ENCODE data around the gene MLC1.
"Not testable (repeated sequence)": the region's sequence is repeated elsewhere in the genome, so short reads cannot be mapped to it uniquely, and the experiment has no call there.

The MLC1 gene

DNA sequence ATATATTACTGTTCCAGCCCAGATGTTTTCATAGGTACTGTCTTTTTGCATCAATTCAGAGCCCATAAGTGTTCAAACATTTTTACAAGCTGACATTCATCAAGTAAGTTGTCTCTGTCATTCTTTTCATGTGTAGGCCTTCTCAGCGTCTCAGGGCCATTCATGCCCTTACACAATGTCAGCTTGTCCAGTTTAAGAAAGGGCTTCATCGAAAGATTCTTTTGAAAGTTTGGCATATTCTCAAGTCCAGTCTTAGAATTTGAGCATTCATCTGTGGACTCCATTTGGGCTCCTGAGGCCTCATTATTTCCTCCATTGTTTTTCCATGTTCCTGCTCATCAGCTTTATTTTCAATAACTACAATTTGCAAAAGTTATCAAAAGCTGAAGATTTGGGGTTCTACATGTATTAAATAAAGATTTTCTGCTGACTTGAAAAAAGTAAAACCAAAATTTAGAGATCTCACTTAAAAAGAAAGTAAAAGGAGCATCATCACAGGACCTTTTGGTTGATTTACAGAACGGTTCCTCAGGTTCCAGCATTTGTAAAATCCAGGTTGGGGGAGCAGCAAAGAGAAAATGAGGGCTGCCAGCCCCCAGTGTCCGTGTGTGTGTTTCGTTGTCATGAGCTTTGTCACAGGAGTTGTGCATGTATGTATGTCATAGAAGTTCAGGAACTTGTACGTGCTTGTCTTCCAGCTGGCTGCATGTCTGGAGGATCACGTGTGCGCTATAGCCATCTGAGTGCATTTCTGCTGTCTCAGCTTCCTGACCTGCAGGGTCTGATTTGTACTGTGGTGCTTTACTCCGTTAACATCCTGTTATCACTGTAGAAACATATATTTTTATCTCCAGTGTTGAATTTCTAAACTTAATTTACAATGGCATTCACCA lies 20.2 kb upstream of the MLC1 start:
- peak; percentile 63 for DNase-seq (ENCODE audit: low read depth, low spot score)

GRCh38 chr22:50104141-50104544 lies 18.9 kb upstream of the MLC1 start:
- no peak overlapping the region for H3K27ac ChIP-seq
- no peak for DNase-seq (ENCODE audit: low read depth, low spot score)

More for the DNA sequence above, 20.2 kb upstream of the MLC1 start:
- H3K27ac ChIP-seq: no peak overlapping the region

- no peak for DNase-seq (ENCODE audit: low read depth, low spot score)
- H3K27ac ChIP-seq: no peak overlapping the region
Observed at GRCh38 chr22:50102946-50103345, 17.7 kb upstream of the MLC1 start.

GRCh38 chr22:50101870-50102565 lies 16.8 kb upstream of the MLC1 start:
- H3K27ac ChIP-seq: no peak overlapping the region
- DNase-seq (ENCODE audit: low read depth, low spot score): no peak

- DNase-seq (ENCODE audit: low read depth, low spot score): no peak
- H3K27ac ChIP-seq: no peak overlapping the region
Observed at GRCh38 chr22:50098052-50098451, 12.8 kb upstream of the MLC1 start.

- no peak for DNase-seq (ENCODE audit: low read depth, low spot score)
- H3K27ac ChIP-seq: no peak overlapping the region
Observed at GRCh38 chr22:50092342-50092741, 7.1 kb upstream of the MLC1 start.

DNA sequence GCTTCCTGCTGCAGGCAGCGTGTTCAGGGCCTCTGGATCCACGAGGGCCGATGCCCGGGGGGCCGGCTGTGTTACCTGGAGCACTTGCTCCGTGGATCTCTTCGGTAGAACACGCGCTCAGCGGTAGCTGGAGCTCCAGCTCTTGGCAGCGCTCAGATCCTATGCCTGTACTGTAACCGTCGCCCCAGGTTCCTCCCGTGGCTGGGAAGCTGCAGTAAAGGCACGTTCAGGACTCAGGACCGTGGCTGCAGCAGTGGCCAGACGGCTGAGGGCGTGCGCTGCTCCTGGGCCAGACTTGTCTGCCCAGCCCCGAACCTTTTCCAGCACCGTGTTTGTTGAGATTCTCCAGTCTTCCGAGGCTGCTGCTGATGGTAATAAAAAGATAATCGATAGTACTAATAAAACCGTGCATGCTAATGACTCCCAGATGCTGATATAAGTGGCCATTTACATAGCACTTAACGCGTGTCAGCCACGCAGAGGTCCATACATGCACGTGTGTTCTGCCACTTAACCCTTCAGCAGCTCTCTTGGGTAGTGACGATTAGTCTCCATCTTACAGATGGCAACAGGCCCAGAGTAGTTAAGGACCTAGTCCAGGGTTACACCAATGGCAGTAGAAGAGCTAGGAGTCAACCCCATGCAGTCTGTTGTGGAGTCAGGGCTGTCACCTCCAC lies 6.0 kb upstream of the MLC1 start:
- DNase-seq (ENCODE audit: low read depth, low spot score): no peak
- no peak overlapping the region for H3K27ac ChIP-seq

DNA sequence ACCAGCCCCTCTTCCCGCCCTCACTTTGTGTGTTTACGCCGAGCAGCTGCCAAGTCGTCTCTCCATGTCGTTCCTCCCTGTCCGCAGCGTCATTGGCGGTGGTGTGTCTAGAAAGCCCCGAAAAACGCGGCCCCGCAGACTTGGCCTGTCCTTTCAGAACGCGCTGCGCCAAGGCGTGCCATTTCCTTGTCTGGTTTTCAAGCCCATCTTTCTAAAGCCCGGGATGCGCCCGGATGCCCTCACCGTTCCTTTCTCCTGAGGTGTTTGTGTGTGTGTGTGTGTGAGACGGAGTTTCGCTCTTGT lies 5.1 kb upstream of the MLC1 start:
- no peak for DNase-seq (ENCODE audit: low read depth, low spot score)
- no peak overlapping the region for H3K27ac ChIP-seq

GRCh38 chr22:50089682-50090411 lies 4.6 kb upstream of the MLC1 start, which contains the start of gene MOV10L1:
MOV10L1 (plus strand) TSS chr22:50090006; CDS start chr22:50090089, 83 bp downstream.
- DNase-seq (ENCODE audit: low read depth, low spot score): no peak
- no peak within 1 kb of the TSS for H3K27ac ChIP-seq

DNA sequence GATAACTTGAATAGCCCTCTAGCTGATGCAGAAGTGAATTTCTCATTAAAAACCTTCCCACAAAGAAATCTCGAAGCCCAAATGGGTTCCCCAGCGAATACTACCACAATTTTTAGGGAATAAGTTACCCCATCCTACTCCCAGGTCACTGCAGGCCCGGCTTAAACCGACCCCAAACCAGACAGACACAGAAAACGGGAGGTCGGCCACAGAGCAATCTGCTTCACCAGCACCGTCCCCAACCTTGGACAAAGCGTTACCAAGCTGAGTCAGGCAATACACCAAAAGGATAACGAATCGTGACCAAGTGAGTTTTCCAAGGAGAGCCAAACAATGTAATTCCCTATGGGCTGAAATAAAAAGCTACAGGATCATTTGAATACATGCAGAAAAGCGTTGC lies 4.0 kb upstream of the MLC1 start:
- DNase-seq (ENCODE audit: low read depth, low spot score): no peak

DNA sequence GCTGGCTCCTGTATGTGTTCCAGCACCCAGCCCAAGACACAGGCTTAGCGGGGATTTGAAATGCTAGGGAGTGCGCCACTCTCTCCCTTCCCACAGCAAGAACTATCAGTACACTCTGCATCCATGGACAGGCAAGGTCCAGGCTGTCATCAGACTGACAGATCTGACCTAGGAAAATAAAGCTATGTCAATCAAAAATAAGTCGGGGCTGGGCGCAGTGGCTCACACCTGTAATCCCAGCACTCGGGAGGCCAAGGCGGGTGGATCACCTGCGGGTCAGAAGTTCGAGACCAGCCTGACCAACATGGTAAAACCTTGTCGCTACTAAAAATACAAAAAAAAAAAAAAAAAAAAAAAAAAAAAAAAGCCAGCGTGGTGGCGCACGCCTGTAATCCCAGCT lies 2.9 kb upstream of the MLC1 start:
- DNase-seq (ENCODE audit: low read depth, low spot score): no peak
- H3K27ac ChIP-seq: no peak overlapping the region

More for the DNA sequence above, 4.0 kb upstream of the MLC1 start:
- no peak overlapping the region for H3K27ac ChIP-seq

GRCh38 chr22:50087646-50088045 lies 2.4 kb upstream of the MLC1 start:
- no peak overlapping the region for H3K27ac ChIP-seq
- no peak for DNase-seq (ENCODE audit: low read depth, low spot score)

DNA sequence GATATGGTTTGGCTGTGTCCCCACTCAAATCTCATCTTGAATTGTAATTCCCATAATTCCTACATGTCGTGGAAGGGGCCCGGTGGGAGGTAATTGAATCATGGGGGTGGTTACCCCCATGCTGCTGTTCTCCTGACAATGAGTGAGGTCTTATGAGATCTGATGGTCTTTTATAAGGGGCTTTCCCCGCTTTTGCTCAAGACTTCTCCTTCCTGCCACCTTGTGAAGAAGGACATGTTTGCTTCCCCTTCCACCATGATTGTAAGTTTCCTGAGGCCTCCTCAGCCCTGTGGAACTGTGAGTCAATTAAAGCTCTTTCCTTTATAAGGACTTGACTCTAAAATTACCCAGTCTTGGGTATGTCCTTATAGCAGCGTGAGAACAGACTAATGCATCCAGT lies 1.7 kb upstream of the MLC1 start:
- H3K27ac ChIP-seq; DNase-seq (ENCODE audit: low read depth, low spot score): not testable (repeated sequence)

GRCh38 chr22:50086526-50086925 lies 1.3 kb upstream of the MLC1 start:
- DNase-seq (ENCODE audit: low read depth, low spot score): no peak
- no peak overlapping the region for H3K27ac ChIP-seq

- no peak for DNase-seq (ENCODE audit: low read depth, low spot score)
- H3K27ac ChIP-seq: no peak overlapping the region
Observed at GRCh38 chr22:50084614-50085021, 608 bp downstream of the MLC1 start.

- H3K27ac ChIP-seq: no peak overlapping the region
- DNase-seq (ENCODE audit: low read depth, low spot score): no peak
Observed at GRCh38 chr22:50084080-50084477, 1.1 kb downstream of the MLC1 start.

GRCh38 chr22:50083462-50084079 lies 1.7 kb downstream of the MLC1 start:
- DNase-seq (ENCODE audit: low read depth, low spot score): no peak
- H3K27ac ChIP-seq: no peak overlapping the region

DNA sequence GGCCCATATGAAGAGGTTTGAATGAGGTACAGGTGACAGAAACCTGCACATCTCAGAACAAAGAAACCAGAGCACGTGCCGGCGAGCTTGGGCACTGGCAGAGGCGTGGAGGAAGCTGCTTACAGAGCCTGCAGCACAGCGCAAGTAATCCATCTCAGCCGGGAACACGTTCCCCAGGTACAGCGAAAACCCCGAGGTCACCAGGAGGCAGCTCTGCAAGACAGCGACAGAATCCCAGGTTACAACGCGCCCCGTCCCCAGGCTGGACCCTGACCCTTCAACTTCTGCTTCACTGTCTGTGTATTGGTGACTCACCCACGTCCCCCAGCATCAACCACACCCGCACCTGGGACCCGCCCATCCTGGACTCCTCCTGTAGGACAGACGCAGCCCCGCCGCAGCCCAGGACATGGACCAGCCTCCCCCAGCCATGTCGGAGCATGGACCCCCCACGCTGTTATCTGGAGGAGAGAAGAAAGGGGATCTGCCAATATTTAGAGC lies 2.2 kb downstream of the MLC1 start:
- no peak for DNase-seq (ENCODE audit: low read depth, low spot score)
- H3K27ac ChIP-seq: no peak overlapping the region

GRCh38 chr22:50082197-50082715 lies 3.0 kb downstream of the MLC1 start:
- no peak for DNase-seq (ENCODE audit: low read depth, low spot score)
- H3K27ac ChIP-seq: no peak overlapping the region
